Measurements from ENCODE around the gene PSD2. TPM values are rescaled to one million over a fixed set of nuclear protein-coding genes. Genes with fewer than 3 reads are reported as not detected.

PSD2 gene
- total RNA-seq, 1 experiment from 2014 or later, result 0.05 TPM

DNA sequence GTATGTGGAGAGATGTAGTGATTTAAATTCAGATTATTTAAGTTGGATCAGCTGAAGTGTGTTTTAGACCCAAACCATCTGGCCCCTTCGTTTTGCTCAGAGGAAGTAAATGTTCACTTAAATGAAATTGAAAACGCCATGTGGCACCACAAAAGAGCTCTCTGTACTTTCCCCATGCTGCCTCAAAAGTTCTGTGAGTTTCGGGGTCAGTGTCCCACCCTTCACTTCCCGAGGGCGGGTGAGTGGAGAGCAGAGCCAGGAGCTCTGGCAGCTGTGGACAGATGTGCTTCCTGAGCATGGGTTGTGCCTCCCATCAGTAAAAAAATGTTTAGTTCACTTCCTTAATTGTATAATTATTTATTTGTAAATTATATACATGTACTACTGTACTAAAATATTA is 48.4 kb downstream of the PSD2 start:
- intact Hi-C loops (cut with micrococcal nuclease; ENCODE audit: unreplicated experiment) (loop anchor here (1.0 kb wide), 1 partner anchor 57 kb away; no protein-coding TSS in a partner anchor), in situ Hi-C loops (cut with HindIII; ENCODE audit: low pct_unique_long_range_greater_than_20kb, low sequenced_read_pairs) (no loop called here)

DNA sequence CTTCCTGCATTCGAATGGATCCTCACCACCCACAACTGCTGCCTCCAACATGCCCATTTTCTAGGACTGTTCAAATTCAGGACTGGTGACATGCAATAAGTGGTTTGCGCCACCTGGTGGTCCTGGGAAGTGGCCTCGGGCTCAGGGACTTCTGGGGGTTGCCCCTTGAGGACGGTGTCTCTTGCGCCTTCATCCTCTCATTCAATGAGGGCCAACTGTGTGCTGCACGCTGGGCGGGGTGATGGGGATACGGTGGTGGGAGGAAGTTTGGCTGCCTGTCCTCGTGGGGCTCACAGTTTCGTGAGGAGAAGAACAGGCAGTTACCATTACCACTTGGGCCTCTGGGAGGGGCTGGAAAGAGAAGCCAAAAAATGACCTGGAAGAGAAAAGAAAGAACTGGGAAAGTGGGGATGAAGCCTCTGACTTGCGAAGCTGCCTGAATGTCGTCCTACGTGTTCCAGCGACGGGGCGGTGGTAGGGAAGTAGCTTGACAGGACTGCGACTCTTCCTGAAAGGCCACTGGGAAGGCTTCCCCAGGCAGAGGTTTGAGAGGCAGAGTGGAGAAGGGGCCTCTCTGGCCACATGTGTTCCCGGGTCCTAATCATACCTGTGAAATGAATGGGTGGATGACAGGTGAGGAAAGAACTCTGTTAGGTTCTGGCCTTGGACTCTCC is 49.0 kb downstream of the PSD2 start:
- POLR2A ChIA-PET, result interaction anchor here (0.7 kb wide), 1 partner anchor 300 kb away, joined by 3 read pairs; no protein-coding TSS in a partner anchor
- CTCF ChIA-PET, result interaction anchor here (0.6 to 2.5 kb wide), 3 partner anchors 53 to 307 kb away, joined by 4 to 15 read pairs (median 6); no protein-coding TSS in a partner anchor
- H3K36me3 ChIP-seq (ENCODE audit: control insufficient read depth, insufficient read depth, low read length), result no peaks in the 10 kb centered on the region
- ATAC-seq (peak; percentile 89), DNase-seq (ENCODE audit: low read depth, low spot score) (peak; percentile 39)
- intact Hi-C loops (cut with micrococcal nuclease; ENCODE audit: unreplicated experiment), result loop anchor here (1.0 kb wide), 1 partner anchor 57 kb away; no protein-coding TSS in a partner anchor
- BruUV-seq (replicated peaks), result no TSS peak
- H3K4me3 ChIP-seq (ENCODE audit: low read depth in 2 of 2, low read length in 2 of 2), result no peak overlapping the region
- H3K27me3 ChIP-seq (ENCODE audit: control insufficient read depth, insufficient read depth, low read length), result no peaks in the 10 kb centered on the region
- H3K27ac ChIP-seq (ENCODE audit: low read length), result no peak overlapping the region
- H3K9me3 ChIP-seq (ENCODE audit: control insufficient read depth, insufficient read depth, low read depth, low read length), result no peaks in the 10 kb centered on the region
- in situ Hi-C loops (cut with HindIII; ENCODE audit: low pct_unique_long_range_greater_than_20kb, low sequenced_read_pairs), result no loop called here
- H3K4me1 ChIP-seq (ENCODE audit: control insufficient read depth, insufficient read depth, low read length), result no peaks in the 10 kb centered on the region
- TF ChIP-seq TCF7L2 (IDR thresholded peaks at IDR 0.05; ENCODE audit: low read depth, low read length), result no peak
- no peak for TF ChIP-seq POLR2AphosphoS5 (IDR thresholded peaks at IDR 0.05; ENCODE audit: low read depth, low read length)
- TF ChIP-seq CTCF (IDR thresholded peaks at IDR 0.05), result peak; percentile 94
- TF ChIP-seq SIN3A (IDR thresholded peaks at IDR 0.05; ENCODE audit: borderline replicate concordance, insufficient read depth, low read depth, low read length), result no peak

More for the DNA sequence above, 48.4 kb downstream of the PSD2 start:
- no TSS peak for BruUV-seq (replicated peaks)
- no peak for TF ChIP-seq REST (IDR thresholded peaks at IDR 0.05; ENCODE audit: insufficient read depth in 1 of 2, low read depth in 2 of 2, low read length in 1 of 2)
- no peak for TF ChIP-seq CTCF (IDR thresholded peaks at IDR 0.05)
- no peak for TF ChIP-seq TCF7L2 (IDR thresholded peaks at IDR 0.05; ENCODE audit: low read depth, low read length)
- no peak for TF ChIP-seq SIN3A (IDR thresholded peaks at IDR 0.05; ENCODE audit: borderline replicate concordance, insufficient read depth, low read depth, low read length)
- TF ChIP-seq POLR2AphosphoS5 (IDR thresholded peaks at IDR 0.05; ENCODE audit: low read depth, low read length), result no peak
- ATAC-seq (no peak), DNase-seq (ENCODE audit: low read depth, low spot score) (no peak)
- no peaks in the 10 kb centered on the region for H3K27me3 ChIP-seq (ENCODE audit: control insufficient read depth, insufficient read depth, low read length)
- H3K9me3 ChIP-seq (ENCODE audit: control insufficient read depth, insufficient read depth, low read depth, low read length), result no peaks in the 10 kb centered on the region
- H3K4me1 ChIP-seq (ENCODE audit: control insufficient read depth, insufficient read depth, low read length), result no peaks in the 10 kb centered on the region
- ChIA-PET POLR2A (no interaction called here), CTCF (interaction anchor here (1.6 to 2.5 kb wide), 2 partner anchors 57 to 124 kb away, joined by 6 to 15 read pairs; no protein-coding TSS in a partner anchor)
- no peak overlapping the region for H3K4me3 ChIP-seq (ENCODE audit: low read depth in 2 of 2, low read length in 2 of 2)
- H3K27ac ChIP-seq (ENCODE audit: low read length), result no peak overlapping the region
- no peaks in the 10 kb centered on the region for H3K36me3 ChIP-seq (ENCODE audit: control insufficient read depth, insufficient read depth, low read length)
